Fibroblast of pulmonary artery (primary cell): ENCODE data around the gene ROBO1.

Experiments
- DNase-seq: peaks from one replicate; pipeline ENCODE4 v3.0.0-alpha.2; 2010; ENCODE audit warnings: low read depth
- H3K4me3 ChIP-seq: replicated peaks from 2 replicates; pipeline ENCODE4 v1.5.1; 2011; ENCODE audit warnings: low read depth, mild to moderate bottlenecking, control low read depth, low read length, moderate library complexity
- CTCF ChIP-seq: IDR thresholded peaks from 2 replicates; pipeline ENCODE4 v1.5.1; 2011; ENCODE audit warnings: mild to moderate bottlenecking, control low read depth, low read length, inconsistent platforms; ENCODE audit errors: missing control alignments

Gene ROBO1

GRCh38 chr3:79406175-79406574 is 361.6 kb downstream of the ROBO1 start:
- H3K4me3 ChIP-seq, result no peak overlapping the region
- TF ChIP-seq CTCF, result peak; percentile 19
- no peak for DNase-seq

GRCh38 chr3:79405183-79405582 is 362.6 kb downstream of the ROBO1 start:
- no peak for TF ChIP-seq CTCF
- DNase-seq, result no peak
- H3K4me3 ChIP-seq, result no peak overlapping the region

- no peak for DNase-seq
- H3K4me3 ChIP-seq, result no peak overlapping the region
- TF ChIP-seq CTCF, result no peak
Observed at GRCh38 chr3:79396595-79396994, 371.2 kb downstream of the ROBO1 start.

GRCh38 chr3:79392479-79392878 is 375.3 kb downstream of the ROBO1 start:
- H3K4me3 ChIP-seq, result no peak overlapping the region
- no peak for DNase-seq
- TF ChIP-seq CTCF, result no peak

- H3K4me3 ChIP-seq, result no peak overlapping the region
- no peak for TF ChIP-seq CTCF
- no peak for DNase-seq
Observed at GRCh38 chr3:79390352-79390751, 377.4 kb downstream of the ROBO1 start.

GRCh38 chr3:79385211-79385610 is 382.6 kb downstream of the ROBO1 start:
- no peak for DNase-seq
- no peak overlapping the region for H3K4me3 ChIP-seq
- no peak for TF ChIP-seq CTCF

GRCh38 chr3:79383402-79384012 is 384.3 kb downstream of the ROBO1 start:
- H3K4me3 ChIP-seq, result peak overlapping the region; percentile 23
- peak; percentile 79 for DNase-seq

More at GRCh38 chr3:79383402-79384012, 384.3 kb downstream of the ROBO1 start:
- TF ChIP-seq CTCF, result no peak
